Activated naive CD8-positive, alpha-beta T cell (primary cell): ENCODE data around the gene S100A9.
"Not testable (repeated sequence)": the region's sequence is repeated elsewhere in the genome, so short reads cannot be mapped to it uniquely, and the experiment has no call there.

Experiments used
- H3K27ac Mint-ChIP-seq: one replicate; pipeline ENCODE4 v1.8.0; 2021; ENCODE audit warnings: mixed read lengths
- H3K27me3 Mint-ChIP-seq: one replicate; pipeline ENCODE4 v1.8.0; 2021; ENCODE audit warnings: mixed read lengths
- H3K36me3 Mint-ChIP-seq: one replicate; pipeline ENCODE4 v1.8.0; 2021; ENCODE audit warnings: mixed read lengths
- H3K4me1 Mint-ChIP-seq: one replicate; pipeline ENCODE4 v1.8.0; 2021; ENCODE audit warnings: low read depth, mixed read lengths
- H3K4me3 Mint-ChIP-seq: one replicate; pipeline ENCODE4 v1.8.0; 2021; ENCODE audit warnings: mild to moderate bottlenecking, mixed read lengths
- H3K9me3 Mint-ChIP-seq: one replicate; pipeline ENCODE4 v1.8.0; 2021; ENCODE audit warnings: low read depth, mixed read lengths

Gene S100A9

DNA sequence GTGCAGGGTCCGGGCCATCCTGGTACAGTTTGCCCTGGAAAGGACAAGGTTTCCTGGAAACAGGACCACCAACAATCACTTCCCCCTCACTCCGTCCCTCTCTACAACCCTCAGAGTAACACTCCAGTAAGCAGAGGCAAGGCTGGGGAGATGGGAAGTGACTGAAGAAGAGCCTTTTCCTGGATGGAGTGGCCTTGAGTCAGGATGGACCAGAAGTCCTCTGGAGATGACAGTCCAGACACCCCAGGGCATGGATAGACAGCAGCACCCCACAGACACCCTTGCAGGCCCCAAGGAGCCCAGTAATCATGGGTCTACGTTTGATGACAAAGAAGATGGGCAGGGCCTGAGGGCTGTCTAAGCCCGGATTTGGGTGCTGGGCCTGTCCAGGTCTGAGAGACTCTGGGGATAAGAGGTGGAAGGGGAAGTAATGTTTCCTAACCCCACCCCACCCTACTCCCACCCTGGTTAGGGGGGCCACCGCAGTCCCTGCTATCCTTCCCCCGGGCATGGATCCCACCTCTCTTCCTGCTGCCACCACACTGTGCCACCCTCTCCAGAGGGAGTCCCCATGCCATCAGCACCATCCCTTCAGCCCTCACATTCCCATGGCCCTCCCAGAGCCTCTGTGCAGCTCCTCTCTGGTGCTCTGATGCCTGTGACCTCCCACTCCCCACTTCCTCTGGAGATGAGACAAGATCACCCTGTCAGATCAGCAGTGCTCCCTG is 40.4 kb downstream of the S100A9 start:
- Mint-ChIP-seq H3K27ac (no peak overlapping the region), H3K36me3 (no peaks in the 10 kb centered on the region), H3K27me3 (peaks cover 7% of the 10 kb centered on the region), H3K4me1 (no peaks in the 10 kb centered on the region), H3K4me3 (no peak overlapping the region), H3K9me3 (no peaks in the 10 kb centered on the region)

DNA sequence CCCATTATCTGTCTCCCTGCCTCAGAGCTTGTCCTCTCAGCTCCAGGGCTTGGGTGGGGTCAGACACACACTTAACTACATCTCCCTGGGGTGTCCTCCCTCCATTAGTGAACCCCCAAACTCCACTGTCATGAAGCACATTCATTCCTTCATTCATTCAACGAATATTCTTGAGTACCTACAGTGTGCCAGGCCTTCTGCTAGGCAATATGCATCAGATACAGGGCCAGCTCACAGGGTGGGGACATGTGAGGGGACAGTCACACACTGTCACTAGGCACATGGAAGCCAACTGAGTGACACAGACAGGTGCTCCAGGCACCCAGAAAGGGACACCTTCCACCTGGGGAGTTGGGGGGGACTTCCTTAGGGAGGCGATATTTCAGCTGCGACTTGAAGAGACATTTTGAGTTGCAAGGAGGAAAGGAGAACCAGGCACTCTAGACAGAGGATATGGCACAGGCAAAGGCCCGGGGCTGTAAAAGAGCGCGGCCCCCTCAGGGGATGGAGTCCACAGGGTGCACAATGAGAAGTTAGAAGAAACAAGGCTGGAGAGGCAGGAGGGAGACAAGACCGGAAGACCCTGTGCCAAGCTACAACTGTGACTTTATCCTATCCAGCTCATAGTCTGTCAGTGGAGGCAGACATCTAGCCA is 41.9 kb downstream of the S100A9 start:
- Mint-ChIP-seq H3K9me3 (peaks cover under 1% of the 10 kb centered on the region), H3K27me3 (peaks cover 5% of the 10 kb centered on the region), H3K27ac (no peak overlapping the region), H3K4me3 (no peak overlapping the region), H3K36me3 (no peaks in the 10 kb centered on the region), H3K4me1 (peaks cover under 1% of the 10 kb centered on the region)

DNA sequence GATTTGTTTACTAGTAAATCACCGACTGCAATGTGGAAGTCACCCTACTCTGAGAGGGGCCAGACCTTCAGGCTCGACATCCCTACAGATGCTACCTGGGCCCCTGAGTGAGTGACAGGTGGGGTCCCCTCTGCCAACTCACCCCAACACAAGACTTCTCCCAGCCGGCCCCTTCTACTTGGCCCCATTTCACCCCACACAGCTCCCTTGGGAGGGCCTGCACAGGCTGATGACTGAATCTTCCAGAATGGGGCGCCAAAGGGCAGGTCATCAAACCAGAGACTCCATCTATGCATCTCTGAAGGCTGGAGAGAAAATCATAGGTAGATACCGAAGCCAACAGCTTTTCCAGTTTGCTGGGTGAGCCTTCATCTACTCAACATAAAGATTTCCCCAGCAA is 42.6 kb downstream of the S100A9 start:
- no peak overlapping the region for H3K27ac Mint-ChIP-seq
- peaks cover 3% of the 10 kb centered on the region for H3K9me3 Mint-ChIP-seq
- H3K4me1 Mint-ChIP-seq = peaks cover 3% of the 10 kb centered on the region
- peaks cover 5% of the 10 kb centered on the region for H3K27me3 Mint-ChIP-seq
- H3K4me3 Mint-ChIP-seq = no peak overlapping the region
- H3K36me3 Mint-ChIP-seq = no peaks in the 10 kb centered on the region

DNA sequence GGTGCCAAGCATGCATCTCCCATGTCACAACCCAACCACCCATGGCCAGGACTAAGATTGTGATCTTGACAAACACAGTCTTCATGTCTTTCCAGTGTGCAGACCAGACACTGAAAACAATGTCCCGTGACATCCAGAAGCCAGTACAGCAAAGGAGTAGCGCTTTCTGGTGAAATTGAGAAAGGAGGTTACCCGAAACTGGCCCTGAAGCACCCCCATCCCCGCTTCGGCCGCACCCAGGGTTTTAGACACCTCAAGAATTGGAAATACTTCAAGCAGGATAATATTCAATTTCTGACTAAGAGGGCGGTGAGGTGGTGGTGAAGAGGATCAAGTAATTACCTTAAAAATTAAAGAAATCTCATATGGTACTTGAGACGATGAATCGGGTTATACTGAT is 43.8 kb downstream of the S100A9 start:
- H3K27ac Mint-ChIP-seq = no peak overlapping the region
- H3K9me3 Mint-ChIP-seq = peaks cover 3% of the 10 kb centered on the region
- no peaks in the 10 kb centered on the region for H3K36me3 Mint-ChIP-seq
- H3K4me3 Mint-ChIP-seq = no peak overlapping the region
- H3K4me1 Mint-ChIP-seq = peaks cover 5% of the 10 kb centered on the region
- H3K27me3 Mint-ChIP-seq = peaks cover 2% of the 10 kb centered on the region

DNA sequence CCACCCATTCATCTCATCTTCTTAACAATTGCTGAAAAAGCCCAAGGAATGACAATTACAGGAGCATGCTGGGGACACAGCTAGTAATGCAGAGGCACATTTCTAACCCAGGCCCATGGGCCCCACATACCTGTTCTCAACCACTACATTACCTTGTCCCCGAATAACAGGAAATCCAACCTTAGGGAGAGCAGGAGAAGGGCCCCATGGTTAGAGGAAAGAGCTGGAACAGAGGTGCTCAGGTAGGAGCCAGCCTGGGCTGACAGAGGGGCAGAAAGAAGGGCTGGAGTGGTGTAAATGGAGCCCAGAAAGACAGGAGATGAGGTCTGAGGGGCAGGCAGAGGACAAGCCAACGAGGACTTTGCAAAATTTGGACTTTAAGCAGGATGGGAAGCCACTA is 44.6 kb downstream of the S100A9 start:
- Mint-ChIP-seq H3K4me1 (peaks cover 11% of the 10 kb centered on the region), H3K36me3 (no peaks in the 10 kb centered on the region), H3K27me3 (peaks cover 3% of the 10 kb centered on the region), H3K9me3 (peaks cover 3% of the 10 kb centered on the region), H3K27ac (no peak overlapping the region), H3K4me3 (no peak overlapping the region)

DNA sequence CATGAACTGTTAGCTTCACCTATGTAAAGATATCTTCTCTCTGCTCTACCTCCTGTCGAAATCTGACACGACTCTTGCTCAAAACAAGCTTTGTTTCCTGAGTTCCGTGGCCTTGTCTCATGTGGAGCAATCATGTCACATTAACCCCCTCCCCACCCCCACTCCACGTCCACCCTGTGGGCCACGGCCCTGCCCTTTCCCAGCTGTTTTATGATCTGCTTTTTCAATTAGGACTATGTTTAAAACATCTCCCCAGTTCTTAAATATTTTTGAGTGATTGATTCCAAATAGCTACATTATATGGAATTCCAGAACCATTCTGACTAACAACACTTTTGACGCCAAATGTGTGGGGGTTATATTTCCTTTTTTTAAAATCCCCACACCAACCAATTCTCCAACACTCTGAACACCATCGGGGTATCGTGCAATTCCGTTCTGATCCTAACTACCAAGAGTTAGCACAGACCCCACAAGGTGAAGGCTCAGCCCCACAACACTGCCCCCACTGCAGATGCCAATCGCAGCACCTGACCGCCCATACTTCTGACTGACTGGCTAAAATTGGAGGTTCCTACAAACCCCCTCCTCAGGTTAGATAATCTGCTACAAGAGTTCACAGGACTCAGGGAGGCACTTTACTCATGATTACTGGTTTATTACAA is 45.9 kb downstream of the S100A9 start:
- Mint-ChIP-seq H3K4me1 (peaks cover 22% of the 10 kb centered on the region), H3K27ac (no peak overlapping the region), H3K4me3 (no peak overlapping the region), H3K27me3 (peaks cover 8% of the 10 kb centered on the region), H3K9me3 (peaks cover 3% of the 10 kb centered on the region), H3K36me3 (peaks cover 5% of the 10 kb centered on the region)

DNA sequence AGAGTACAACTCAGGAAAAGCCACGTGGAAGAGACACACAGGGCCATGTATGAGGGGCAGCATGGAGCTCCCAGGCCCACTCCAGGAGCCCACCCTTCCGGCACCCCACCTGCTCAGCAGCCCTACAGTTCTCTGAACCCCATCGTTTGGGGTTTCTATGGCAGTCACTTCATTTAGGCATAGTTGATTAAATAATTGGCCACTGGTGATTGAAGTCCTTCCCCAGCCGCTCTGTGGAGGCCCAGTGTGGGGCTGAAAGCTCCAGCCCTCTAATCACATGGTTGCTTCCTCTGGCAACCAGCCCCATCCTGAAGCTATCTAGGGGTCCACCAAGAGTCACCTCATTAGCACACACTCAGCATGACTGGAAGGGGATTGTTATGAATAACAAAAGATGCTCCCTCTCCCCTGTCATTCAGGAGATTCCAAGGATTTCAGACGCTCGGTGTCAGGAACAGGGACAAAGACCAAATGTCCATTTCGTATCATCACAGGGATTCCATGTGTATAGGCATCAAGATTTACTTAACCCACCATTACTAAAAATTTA is 46.5 kb downstream of the S100A9 start:
- Mint-ChIP-seq H3K9me3 (peaks cover 3% of the 10 kb centered on the region), H3K27ac (no peak overlapping the region), H3K4me3 (no peak overlapping the region), H3K36me3 (peaks cover 5% of the 10 kb centered on the region), H3K27me3 (peaks cover 9% of the 10 kb centered on the region), H3K4me1 (peaks cover 23% of the 10 kb centered on the region)

DNA sequence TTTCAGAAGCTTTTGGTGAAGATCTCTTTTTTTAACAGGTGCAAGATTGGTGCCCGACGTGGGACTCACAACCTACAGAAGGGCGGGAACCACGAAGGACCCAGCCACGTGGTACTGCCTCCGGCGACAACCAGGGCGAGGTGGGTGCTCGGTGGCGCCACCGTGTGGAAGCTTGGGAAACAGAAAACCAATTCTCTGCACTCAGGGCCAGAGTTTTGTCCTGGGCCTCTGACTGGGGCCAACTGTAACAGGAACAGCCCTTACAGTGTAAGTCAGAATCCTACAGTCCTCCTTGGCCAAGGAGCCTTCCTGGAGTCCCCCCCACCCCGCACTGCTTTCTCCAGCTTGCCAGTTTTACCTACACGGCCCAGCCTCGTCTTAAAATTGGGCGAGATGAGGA is 47.1 kb downstream of the S100A9 start:
- Mint-ChIP-seq H3K27me3 (peaks cover 10% of the 10 kb centered on the region), H3K4me3 (no peak overlapping the region), H3K36me3 (peaks cover 6% of the 10 kb centered on the region), H3K27ac (no peak overlapping the region), H3K4me1 (peaks cover 23% of the 10 kb centered on the region), H3K9me3 (peaks cover 3% of the 10 kb centered on the region)

DNA sequence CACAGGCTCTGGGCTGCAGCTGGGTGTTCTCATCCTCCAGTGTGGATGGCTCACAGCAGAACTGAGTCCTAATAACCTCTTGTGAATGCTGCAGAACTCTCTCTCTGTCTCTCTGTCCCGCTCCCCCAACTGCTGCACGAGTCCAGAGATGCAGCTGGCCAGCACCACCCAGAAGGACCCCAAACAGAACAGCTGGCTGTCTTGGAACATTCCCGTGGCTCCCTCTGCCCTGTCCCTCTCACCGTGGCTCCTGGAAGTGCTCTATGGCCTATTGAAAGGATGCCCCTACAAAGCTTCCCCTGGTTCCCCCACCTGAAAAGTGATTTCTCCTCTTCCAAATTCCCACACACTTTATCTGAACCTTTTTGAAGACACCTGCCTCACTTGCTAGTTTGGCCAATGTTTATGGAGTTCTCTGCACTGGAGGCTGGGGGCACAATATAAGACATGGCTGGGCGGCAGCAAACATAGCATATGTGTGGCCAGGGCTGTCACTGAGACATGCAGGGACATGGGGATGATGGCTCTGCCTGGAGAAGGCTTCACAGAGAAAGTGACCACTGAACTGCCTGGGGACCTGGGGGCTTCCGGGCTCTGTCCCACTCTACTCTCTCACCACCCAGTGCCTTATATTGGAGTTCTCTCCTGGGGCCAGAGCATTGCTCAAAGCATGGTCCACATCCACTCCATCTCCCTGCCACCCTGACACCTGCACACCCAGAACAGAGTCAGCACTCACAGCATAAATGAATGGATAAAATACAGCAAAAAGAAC is 48.4 kb downstream of the S100A9 start:
- not testable (repeated sequence) for H3K9me3 Mint-ChIP-seq, H3K36me3 Mint-ChIP-seq, H3K4me3 Mint-ChIP-seq, H3K27ac Mint-ChIP-seq
- H3K27me3 Mint-ChIP-seq = peaks cover 10% of the 10 kb centered on the region
- H3K4me1 Mint-ChIP-seq = peaks cover 23% of the 10 kb centered on the region

DNA sequence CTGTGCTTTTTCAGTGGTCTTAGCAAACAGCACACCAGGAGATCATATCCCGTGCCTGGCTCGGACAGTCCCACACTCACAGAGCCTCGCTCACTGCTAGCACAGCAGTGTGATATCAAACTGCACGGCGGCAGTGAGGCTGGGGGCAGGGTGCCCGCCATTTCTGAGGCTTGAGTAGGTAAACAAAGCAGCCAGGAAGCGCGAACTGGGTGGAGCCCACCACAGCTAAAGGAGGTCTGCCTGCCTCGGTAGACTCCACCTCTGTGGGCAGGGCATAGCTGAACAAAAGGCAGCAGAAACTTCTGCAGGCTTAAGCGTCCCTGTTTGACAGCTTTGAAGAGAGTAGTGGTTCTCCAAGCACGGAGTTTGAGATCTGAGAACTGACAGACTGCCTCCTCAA is 49.6 kb downstream of the S100A9 start:
- H3K36me3 Mint-ChIP-seq, H3K9me3 Mint-ChIP-seq, H3K4me3 Mint-ChIP-seq, H3K27ac Mint-ChIP-seq: not testable (repeated sequence)
- Mint-ChIP-seq H3K27me3 (peaks cover 10% of the 10 kb centered on the region), H3K4me1 (peaks cover 23% of the 10 kb centered on the region)
